HG03108 (cell line): ENCODE measurements around the gene PAPPA2.

Experiments
- ATAC-seq: cut with Tn5 transposase; IDR thresholded peaks from one replicate; pipeline ENCODE4 v1.9.1; 2021; ENCODE audit warnings: moderate library complexity; ENCODE audit not compliant: unreplicated experiment

Gene PAPPA2

GRCh38 chr1:176485083-176485482 is 22.1 kb downstream of the PAPPA2 start:
- ATAC-seq, result no peak

GRCh38 chr1:176494436-176494835 is 31.5 kb downstream of the PAPPA2 start:
- no peak for ATAC-seq

DNA sequence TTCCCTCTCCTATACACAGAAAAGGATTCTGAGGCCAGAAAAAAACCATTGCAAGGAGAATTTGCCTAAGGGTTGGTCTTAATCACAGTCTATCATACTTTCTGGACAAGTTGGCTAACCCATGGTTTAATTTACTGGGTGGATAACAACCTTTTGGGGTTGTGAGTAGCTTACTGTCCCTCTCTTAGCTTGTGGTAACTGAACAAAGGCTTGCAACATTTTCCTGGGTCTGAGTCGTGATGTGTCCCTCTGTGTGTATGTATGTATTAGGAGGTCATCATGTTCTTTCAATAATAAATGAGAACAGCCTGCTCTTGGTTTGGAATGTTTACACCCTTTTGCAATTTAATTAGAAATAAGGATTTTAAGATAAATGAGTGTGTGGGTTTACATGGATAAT is 36.7 kb downstream of the PAPPA2 start:
- ATAC-seq, result no peak

- ATAC-seq, result no peak
Observed at GRCh38 chr1:176501599-176501998, 38.6 kb downstream of the PAPPA2 start.

DNA sequence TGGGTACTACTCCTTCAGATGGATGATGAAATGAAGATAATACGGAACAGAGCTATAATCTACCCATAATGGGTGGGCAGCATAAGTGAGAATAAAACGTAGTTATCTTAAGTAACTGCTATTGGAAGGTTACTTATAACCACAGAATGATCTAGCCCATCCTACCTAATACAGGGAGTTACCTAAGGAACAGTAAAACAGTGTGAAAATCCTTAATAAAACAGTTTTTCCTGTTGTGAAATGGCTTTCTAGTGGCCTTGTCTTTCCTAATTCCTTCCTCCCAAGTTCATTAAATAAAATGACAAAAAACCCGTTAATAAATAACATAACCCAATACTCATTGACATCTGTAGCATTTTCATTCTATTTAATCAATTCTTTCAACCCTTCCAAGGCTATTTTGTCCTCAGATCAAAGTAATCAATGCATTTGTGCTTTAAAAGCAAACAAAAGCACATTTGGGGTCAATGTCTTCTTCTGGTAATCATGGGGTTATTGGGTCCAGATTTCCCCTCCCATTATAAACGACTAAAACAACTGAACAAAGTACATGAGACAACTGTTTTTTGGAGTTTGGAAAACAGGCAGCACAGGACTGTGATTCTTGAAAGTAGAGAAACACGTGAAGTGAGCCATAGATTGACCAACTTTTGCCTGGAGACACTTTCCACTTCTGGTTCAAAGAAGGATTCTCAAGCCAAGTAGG is 42.0 kb downstream of the PAPPA2 start:
- ATAC-seq, result no peak

DNA sequence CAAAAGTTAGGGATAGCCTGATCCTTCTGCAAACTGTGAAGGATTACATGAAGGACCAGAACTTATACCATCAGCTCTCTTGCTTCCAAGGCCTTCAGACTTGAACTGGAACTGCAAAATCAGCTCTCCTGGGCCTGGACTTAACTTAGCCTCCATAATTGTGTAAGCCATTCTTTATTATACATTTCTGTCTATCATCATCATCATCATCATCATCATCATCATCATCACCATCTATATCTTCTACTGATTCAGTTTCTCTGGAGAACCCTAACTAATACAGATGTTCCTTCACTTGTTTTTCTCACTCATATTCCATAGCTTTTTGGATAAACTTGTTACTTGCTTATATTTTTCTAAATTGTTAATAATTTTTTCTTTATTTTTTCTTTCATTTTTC is 50.0 kb downstream of the PAPPA2 start:
- no peak for ATAC-seq

DNA sequence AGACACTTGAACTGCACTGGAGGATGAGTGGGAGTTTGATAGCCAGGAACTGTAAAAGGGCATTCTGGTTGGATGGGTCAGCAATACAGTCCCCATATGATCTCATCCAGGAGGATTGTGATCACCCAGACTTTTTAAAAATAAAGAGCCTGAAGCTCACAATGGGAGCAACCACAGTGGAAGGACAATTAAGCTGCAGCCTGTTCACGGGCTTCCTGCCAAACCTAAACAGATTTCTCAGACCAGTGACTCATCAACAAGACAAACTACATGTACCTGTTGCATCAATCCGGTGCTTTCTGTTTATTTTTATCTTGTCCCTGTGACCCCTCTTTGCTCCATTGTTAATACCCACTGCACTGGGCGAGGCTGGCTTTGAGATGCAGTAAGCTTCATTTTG is 52.3 kb downstream of the PAPPA2 start:
- no peak for ATAC-seq

DNA sequence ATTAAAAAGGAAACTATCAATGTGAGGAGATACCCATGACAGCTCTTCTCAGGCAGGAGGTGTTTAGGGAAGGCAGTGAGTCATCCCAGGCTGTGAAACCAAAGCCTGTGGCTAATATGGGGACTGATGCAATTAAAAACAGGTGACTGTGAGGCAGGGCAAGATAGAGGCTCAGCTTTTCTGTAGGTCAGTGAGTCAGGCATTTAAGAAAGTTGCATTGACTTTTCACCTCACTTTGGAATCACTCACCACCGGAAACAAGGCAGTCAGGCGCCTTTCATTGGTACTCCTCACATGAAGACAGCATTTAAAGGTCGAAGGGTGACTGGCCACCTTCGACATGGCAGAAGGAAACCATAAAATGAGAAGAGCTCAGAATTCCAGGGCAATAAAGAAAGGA is 54.5 kb downstream of the PAPPA2 start:
- no peak for ATAC-seq

GRCh38 chr1:176521211-176521610 is 58.2 kb downstream of the PAPPA2 start:
- no peak for ATAC-seq

- no peak for ATAC-seq
Observed at GRCh38 chr1:176522310-176522845, 59.4 kb downstream of the PAPPA2 start.

DNA sequence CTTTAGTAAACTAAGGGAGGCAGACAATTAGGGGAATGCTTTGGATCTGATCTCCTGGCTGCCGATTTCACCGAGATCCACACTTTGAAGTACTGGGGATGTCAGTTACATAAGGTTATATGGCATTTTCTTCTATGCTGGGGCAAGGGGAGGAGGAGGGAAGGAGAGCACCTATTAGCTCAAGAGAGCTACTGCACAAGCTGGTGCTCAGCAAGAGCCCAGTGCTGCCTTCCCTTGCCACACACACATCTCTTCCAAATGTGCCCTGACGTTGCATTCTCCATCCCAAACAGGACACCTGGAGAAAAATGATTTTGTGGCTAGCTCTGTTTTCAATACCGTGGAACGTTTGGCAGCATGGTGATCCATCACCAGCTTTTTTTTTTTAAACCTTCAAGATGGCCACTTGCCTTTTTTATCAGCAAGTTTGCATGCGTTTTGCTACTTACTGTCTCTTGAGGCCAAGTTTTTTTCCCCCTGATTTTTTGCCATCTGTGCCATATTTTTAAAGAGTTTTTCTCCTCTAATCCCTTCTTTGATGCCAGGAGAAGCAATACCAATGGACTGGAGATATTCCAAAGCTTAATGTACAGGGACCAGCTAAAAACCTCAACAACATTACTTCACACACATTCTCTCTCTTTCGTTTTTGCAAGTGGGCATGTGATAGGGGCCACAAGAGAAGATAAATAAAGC is 66.6 kb downstream of the PAPPA2 start:
- no peak for ATAC-seq

- ATAC-seq, result no peak
Observed at GRCh38 chr1:176531036-176531435, 68.1 kb downstream of the PAPPA2 start.

GRCh38 chr1:176531921-176532897 is 69.2 kb downstream of the PAPPA2 start:
- no peak for ATAC-seq

DNA sequence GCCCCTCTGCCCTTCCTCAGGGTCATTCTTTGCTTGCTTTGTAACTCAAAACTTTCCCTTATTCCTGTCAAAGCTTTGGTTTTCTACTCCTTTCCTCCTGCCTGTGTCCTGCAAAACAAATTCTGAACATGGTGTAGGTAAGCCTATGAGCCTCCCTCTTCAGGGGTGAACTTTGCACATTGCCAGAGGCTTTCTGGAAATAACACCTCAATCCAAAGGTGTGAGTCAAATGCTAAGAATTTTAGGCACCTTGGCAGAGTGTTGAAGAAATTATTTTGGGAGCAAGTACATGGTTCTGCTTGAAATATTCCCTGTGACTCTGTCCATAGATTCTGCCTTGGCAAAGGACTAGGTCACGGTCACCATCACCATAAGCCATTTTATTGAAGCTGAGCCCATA is 70.0 kb downstream of the PAPPA2 start:
- ATAC-seq, result no peak

- ATAC-seq, result no peak
Observed at GRCh38 chr1:176536588-176536987, 73.6 kb downstream of the PAPPA2 start.

DNA sequence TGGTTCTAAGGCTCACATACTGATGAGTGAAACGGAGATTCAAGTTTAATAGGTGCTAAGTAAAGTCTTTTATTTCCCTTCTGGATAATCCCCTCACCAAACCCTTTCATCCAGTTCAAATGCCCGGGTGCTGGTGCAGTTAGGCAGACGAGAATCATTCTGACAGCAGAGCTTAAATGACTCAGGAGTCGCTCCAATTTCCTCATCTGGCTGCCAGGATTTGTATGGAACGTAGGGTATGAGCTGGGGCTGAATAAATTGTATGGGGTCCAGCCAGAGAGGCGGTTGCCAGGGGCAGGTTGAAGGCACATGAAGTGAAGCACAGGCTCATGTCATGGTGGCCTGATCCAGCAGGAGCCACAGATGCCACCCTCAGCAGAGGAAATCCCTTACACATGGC is 76.0 kb downstream of the PAPPA2 start:
- no peak for ATAC-seq

- no peak for ATAC-seq
Observed at GRCh38 chr1:176540428-176540827, 77.5 kb downstream of the PAPPA2 start.

DNA sequence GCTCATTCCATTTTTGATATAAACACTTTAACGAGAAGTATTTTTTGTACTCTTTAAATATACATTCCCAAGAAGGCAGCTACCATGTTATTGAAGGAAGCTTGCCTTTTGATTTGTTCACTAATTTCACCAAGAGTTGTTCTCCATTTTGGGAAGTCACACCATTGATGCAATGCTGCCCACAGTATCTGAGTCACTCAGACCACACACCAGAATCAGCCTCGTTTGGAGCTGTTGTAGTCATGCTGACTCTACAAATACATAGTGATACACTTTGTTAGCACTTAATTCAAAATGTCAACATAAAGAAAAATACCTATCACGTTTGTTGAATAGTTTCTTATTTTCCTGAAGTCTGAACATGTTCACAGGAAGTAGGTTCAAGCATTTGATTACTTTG is 78.7 kb downstream of the PAPPA2 start:
- ATAC-seq, result no peak

DNA sequence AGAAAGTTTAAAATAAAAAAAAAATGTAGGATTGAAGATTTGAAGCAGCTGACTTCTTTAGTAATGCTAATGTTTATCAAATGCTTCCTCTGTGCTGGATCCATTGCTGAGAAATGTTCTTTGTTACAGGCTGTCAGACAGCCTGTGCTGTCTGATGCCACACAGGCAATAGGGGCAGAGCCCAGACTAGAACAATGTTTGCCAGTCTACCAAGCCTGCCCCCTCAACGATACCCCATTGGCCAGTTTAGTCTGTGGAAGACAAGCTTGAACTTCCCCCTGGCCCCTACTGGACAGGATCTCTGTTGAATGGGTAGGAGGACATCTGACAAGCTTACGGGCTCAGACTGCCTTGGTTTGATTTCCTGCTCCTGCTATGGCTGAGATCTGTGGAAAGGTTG is 79.4 kb downstream of the PAPPA2 start:
- ATAC-seq, result no peak

GRCh38 chr1:176543360-176544129 is 80.6 kb downstream of the PAPPA2 start:
- ATAC-seq, result no peak
